GM10847 (cell line): Measurements from ENCODE around the gene ZBTB12.
A peak's percentile ranks its signal among the peaks of the same experiment; 100 is the strongest.

Source experiments
- POLR2A ChIP-seq: IDR thresholded peaks from 2 replicates; pipeline ENCODE4 v1.6.1; 2011; ENCODE audit not compliant: insufficient read length; ENCODE audit errors: extremely low read depth

ZBTB12 gene, protein sequence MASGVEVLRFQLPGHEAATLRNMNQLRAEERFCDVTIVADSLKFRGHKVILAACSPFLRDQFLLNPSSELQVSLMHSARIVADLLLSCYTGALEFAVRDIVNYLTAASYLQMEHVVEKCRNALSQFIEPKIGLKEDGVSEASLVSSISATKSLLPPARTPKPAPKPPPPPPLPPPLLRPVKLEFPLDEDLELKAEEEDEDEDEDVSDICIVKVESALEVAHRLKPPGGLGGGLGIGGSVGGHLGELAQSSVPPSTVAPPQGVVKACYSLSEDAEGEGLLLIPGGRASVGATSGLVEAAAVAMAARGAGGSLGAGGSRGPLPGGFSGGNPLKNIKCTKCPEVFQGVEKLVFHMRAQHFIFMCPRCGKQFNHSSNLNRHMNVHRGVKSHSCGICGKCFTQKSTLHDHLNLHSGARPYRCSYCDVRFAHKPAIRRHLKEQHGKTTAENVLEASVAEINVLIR

GRCh38 chr6:31901953-31902643, at the start of gene ZBTB12:
Gene ZBTB12, minus strand, starts transcription at chr6:31902086. Its CDS starts 781 bp downstream, at chr6:31901305.
- TF ChIP-seq POLR2A: peak; percentile 30

- no peak for TF ChIP-seq POLR2A
Observed at GRCh38 chr6:31949926-31950548, 48.2 kb upstream of the ZBTB12 start.

DNA sequence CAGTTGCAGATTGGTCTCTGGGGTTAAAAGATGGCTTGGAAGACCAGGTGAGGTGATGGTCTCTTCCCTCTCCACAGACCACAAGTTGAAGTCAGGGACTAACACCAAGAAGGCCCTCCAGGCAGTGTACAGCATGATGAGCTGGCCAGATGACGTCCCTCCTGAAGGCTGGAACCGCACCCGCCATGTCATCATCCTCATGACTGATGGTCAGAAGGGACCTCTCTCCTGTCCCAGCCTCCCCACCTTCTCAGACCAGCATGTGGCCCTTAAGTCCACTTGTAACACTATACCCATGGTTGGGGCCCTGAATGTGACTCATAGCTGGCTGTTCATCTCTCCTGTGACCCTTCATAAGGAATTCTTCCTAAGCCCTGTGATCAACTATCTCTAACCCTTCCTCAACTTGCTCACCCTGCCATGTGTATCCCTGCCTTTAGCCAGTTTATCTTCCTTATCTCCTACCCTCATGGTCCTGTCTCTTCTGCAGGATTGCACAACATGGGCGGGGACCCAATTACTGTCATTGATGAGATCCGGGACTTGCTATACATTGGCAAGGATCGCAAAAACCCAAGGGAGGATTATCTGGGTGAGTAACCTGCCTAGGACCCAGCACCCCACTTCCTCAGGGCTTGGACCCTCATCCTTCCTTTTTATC, 47.0 kb upstream of the ZBTB12 start:
- TF ChIP-seq POLR2A: no peak

- no peak for TF ChIP-seq POLR2A
Observed at GRCh38 chr6:31948306-31948705, 46.4 kb upstream of the ZBTB12 start.

- TF ChIP-seq POLR2A: no peak
Observed at GRCh38 chr6:31947864-31948263, 46.0 kb upstream of the ZBTB12 start.

DNA sequence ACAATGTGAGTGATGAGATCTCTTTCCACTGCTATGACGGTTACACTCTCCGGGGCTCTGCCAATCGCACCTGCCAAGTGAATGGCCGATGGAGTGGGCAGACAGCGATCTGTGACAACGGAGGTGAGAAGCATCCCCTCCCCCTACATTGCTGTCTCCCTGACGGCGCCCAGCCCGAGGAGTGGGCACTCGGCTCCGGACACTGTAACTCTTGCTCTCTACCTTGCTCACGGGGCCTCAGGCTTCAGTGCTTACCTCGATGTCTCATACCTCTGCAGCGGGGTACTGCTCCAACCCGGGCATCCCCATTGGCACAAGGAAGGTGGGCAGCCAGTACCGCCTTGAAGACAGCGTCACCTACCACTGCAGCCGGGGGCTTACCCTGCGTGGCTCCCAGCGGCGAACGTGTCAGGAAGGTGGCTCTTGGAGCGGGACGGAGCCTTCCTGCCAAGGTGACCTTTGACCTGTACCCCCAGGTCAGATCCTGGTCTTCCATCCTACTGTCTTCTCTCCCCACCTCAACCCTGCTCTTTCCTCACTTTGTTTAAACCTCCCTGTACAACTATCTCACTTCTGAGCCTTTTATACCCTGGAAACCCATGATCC, 45.3 kb upstream of the ZBTB12 start:
- TF ChIP-seq POLR2A: no peak

GRCh38 chr6:31946370-31946885, 44.5 kb upstream of the ZBTB12 start:
- no peak for TF ChIP-seq POLR2A

DNA sequence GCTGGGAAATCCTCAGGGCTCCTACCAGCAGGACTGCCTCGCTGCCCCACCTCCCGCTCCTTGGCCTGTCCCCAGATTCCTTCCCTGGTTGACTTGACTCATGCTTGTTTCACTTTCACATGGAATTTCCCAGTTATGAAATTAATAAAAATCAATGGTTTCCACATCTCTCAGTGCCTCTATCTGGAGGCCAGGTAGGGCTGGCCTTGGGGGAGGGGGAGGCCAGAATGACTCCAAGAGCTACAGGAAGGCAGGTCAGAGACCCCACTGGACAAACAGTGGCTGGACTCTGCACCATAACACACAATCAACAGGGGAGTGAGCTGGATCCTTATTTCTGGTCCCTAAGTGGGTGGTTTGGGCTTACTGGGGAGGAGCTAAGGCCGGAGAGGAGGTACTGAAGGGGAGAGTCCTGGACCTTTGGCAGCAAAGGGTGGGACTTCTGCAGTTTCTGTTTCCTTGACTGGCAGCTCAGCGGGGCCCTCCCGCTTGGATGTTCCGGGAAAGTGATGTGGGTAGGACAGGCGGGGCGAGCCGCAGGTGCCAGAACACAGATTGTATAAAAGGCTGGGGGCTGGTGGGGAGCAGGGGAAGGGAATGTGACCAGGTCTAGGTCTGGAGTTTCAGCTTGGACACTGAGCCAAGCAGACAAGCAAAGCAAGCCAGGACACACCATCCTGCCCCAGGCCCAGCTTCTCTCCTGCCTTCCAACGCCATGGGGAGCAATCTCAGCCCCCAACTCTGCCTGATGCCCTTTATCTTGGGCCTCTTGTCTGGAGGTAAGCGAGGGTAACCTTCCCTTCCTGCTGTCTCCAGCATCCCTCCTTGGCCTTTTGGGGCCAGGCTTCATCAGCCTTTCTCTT, 43.9 kb upstream of the ZBTB12 start, which contains the start of gene CFB:
Gene CFB (plus strand): TSS at position 589 of the 863 bp plus-strand sequence. CDS start 127 bp downstream, at position 716.
- TF ChIP-seq POLR2A: no peak

GRCh38 chr6:31945154-31945506, 43.2 kb upstream of the ZBTB12 start:
- TF ChIP-seq POLR2A: no peak

DNA sequence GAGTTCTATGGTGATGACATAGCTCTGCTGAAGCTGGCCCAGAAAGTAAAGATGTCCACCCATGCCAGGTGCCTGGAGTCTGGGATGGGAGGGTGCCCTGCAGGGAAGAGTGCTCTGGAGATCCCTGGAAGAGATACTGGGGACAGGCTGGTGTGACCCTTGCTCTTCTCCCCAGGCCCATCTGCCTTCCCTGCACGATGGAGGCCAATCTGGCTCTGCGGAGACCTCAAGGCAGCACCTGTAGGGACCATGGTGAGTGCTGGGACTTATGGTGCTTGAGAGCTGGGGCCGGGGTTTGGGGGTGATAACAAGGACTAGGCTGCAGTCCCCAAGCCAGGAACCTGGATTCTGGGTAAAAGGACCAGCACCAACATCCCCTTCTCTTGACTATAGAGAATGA, 41.9 kb upstream of the ZBTB12 start:
- no peak for TF ChIP-seq POLR2A

DNA sequence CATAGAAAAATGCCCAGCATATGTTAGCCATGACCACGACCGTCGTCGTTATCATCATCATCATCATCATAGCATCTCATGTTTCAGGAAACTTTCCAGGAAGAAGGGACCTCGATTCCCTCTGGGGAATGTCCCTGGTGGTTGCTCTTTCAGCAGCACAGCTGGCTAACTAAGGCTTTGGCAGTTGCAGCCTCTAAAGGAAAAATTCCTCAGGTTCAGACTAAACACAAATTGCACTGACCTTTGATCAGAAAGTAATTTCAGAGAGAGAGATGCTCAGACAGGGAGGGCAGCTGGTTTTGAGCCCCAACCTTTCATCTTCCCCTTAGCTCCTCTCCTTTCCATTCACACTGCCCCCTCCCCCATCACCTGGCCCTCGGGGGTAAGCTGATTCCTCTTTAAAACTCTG, 38.4 kb upstream of the ZBTB12 start:
- no peak for TF ChIP-seq POLR2A

DNA sequence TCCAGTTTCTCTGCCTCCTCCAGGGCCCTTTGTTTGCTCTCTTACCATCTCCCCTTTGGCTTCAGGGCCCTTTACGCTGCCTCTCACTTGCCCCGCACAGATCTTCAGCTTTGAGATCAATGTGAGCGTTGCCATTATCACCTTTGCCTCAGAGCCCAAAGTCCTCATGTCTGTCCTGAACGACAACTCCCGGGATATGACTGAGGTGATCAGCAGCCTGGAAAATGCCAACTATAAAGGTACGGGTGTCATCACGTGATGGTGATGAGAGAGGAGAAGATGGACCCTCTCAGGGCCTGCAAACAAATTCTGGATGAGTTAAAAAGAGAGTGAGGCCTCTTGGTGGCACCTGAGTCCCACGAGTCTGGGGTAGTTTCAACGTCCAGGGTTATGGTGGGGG, 33.9 kb upstream of the ZBTB12 start:
- no peak for TF ChIP-seq POLR2A

GRCh38 chr6:31935021-31935420, 33.1 kb upstream of the ZBTB12 start:
- TF ChIP-seq POLR2A: no peak

GRCh38 chr6:31933537-31933936, 31.7 kb upstream of the ZBTB12 start:
- no peak for TF ChIP-seq POLR2A
